ENCODE results near the gene MRPL21.

The MRPL21 gene

DNA sequence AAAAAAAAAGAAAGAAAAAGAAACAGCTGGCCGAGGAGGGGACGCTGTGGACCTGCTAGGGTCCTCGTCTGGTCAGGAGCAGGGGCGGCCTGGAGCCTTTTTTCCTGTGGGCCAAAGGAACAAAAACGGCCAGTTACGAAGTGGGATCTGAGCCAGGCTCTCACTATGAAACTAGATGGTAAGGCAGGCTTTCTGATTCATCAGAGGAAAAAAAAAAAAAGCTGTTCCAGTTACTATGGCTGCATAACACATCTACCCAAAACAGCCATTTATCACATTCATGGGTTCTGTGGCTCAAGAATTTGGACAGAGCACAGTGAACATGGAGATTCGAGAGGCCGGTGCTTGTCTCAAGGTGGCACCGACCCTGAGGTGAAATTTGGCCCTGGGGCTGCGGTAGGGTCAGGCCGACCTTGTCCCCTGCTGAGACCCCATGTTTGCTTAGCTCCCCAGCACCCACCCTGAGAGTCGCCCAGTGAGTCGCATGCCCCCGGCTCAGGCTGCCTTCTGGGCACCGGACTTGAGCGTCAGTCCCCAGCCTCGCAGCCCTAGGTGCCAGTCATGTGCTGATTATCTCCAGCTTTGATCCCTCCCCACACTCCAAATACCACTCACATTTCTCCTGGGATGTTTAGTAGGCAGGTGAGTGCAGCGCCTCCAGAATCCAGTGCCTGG, 42.9 kb upstream of the MRPL21 start:
- DNase-seq (ENCODE audit: low read depth): peak; percentile 63
- H3K4me3 ChIP-seq (ENCODE audit: control insufficient read depth, low read depth, low read length): no peak overlapping the region
- TF ChIP-seq, protein P1, sequence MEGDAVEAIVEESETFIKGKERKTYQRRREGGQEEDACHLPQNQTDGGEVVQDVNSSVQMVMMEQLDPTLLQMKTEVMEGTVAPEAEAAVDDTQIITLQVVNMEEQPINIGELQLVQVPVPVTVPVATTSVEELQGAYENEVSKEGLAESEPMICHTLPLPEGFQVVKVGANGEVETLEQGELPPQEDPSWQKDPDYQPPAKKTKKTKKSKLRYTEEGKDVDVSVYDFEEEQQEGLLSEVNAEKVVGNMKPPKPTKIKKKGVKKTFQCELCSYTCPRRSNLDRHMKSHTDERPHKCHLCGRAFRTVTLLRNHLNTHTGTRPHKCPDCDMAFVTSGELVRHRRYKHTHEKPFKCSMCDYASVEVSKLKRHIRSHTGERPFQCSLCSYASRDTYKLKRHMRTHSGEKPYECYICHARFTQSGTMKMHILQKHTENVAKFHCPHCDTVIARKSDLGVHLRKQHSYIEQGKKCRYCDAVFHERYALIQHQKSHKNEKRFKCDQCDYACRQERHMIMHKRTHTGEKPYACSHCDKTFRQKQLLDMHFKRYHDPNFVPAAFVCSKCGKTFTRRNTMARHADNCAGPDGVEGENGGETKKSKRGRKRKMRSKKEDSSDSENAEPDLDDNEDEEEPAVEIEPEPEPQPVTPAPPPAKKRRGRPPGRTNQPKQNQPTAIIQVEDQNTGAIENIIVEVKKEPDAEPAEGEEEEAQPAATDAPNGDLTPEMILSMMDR (IDR thresholded peaks at IDR 0.05; ENCODE audit: control insufficient read depth, insufficient read depth, low read depth, low read length, missing control alignments): no peak

DNA sequence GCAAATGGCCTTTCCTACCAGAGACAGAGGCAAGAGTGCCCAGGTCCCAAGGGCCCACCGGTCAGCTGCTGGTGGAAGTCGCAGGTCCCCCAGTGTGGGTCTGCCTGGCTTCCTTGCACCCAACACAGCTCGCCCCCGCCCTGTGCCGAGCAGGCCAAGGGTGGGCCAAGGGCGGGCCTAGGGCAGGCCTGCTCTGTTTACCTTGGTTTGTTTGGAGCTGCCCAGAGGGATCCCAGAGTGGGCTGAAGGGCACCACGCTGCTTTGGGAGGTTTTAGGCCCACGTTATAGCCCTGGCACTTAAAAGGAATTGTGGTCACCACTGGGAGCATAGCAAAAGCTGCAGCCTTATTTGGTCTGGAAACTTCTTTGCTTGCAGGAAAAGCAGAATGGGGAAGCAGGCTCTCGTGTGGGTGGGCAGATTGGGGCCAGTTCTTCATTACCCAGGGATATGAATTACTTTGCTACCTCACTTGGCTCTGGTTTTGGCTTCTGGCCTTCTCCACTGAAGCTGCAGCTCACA, 39.2 kb upstream of the MRPL21 start:
- H3K4me3 ChIP-seq (ENCODE audit: control insufficient read depth, low read depth, low read length): no peak overlapping the region
- DNase-seq (ENCODE audit: low read depth): no peak
- TF ChIP-seq, protein P1 (IDR thresholded peaks at IDR 0.05; ENCODE audit: control insufficient read depth, insufficient read depth, low read depth, low read length, missing control alignments): no peak

DNA sequence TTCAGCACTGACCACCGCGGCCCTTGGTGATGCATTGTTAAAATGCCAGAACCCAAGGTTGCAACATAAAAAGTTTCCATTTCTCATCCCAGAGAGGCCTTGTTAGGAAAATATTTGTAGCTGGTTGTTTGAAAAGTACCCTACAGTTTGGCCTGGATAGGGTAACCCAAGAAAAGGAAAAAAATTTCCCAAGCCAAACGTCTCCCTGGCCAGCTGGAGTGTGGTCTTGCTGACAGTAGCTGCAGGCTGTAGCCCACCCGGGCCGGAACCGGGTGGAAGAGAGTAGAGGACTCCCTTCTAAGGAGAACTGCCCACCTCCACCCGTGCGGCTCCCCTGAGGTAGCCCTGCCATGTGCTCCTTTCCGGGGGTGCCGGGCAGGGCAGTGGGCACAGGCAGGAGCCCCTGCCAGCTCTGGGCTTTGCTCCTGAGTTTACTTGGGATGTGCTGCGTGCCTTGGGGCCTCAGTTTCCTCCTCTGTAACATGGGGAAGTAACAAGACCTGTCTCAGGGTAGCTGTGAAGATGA, 38.5 kb upstream of the MRPL21 start:
- DNase-seq (ENCODE audit: low read depth): no peak
- no peak overlapping the region for H3K4me3 ChIP-seq (ENCODE audit: control insufficient read depth, low read depth, low read length)
- TF ChIP-seq, protein P1 (IDR thresholded peaks at IDR 0.05; ENCODE audit: control insufficient read depth, insufficient read depth, low read depth, low read length, missing control alignments): no peak

DNA sequence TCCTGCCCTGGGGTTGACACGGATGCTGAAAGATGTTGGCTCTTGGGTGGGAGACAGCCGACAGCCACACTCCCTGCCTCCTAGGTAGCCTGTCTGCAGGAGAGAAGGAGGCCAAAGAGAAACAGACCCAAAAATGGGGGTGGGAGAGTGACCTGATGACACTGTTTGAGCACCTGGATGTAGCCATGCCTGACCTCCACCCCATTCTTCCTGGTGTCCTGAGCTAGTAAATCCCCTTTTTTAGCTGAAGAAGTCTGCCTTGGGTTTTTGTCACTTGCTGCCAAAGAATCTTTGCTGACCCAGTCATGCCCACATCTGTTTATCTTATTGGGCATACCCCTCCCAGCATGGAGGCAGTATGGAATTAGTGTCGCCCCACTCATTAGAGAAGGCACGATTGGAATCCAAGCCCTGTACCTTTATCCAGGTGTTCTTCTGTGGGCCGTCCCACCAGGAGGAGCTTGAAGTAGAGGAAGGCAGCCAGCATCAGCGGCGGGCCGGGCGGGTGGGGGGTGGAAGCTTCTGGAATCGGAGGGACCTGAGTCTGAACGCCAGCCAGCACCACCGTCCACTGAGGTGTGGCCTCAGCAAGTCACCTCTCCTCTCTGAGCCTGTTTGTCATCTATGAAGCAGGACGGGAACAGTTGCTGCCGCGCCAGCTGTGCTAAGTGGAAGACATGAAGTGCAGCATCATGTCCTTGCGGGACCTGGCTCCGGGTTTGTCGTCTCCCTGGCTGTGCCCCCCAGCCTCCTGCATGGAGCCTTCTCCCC, 37.9 kb upstream of the MRPL21 start:
- TF ChIP-seq, protein P1 (IDR thresholded peaks at IDR 0.05; ENCODE audit: control insufficient read depth, insufficient read depth, low read depth, low read length, missing control alignments): no peak
- DNase-seq (ENCODE audit: low read depth): no peak
- no peak overlapping the region for H3K4me3 ChIP-seq (ENCODE audit: control insufficient read depth, low read depth, low read length)

DNA sequence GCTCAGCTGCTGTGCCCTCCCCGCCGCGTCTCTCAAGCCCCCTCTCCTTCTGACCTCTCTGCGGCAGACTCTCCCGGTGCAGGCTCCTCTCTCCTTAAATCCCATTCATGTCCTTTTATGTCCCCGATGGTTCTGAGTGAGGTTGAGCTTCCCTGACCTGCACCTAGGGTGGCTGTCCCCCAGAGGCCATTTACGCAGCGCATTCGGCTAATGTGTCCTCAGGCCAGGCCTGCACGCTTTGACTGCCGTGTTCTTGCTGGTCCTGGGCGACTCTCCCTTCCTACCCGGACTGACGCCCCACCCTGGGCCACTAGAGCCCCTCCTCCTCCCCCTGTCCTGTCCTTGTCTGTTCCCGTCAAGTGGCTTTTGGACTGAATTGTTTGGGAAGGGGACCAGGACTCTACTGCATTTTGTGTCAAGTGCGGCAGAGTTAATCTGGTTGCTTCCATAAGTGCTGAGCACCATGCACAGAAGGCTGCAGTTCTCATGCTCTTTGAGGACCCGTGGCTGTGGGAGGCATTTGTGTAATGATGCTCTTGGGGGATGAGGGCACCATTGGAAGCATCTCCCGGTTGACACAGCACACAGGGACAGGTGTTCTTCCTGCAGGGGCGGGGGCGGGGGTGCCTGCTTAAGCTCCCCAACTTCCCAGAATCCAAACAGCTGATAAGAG, 37.2 kb upstream of the MRPL21 start:
- H3K4me3 ChIP-seq (ENCODE audit: control insufficient read depth, low read depth, low read length): no peak overlapping the region
- TF ChIP-seq, protein P1 (IDR thresholded peaks at IDR 0.05; ENCODE audit: control insufficient read depth, insufficient read depth, low read depth, low read length, missing control alignments): no peak
- DNase-seq (ENCODE audit: low read depth): no peak
